ENCODE data around the gene HNF1A.

HNF1A gene

GRCh38 chr12:120979862-120980696, 1.7 kb downstream of the HNF1A start:
- H3K4me3 ChIP-seq (ENCODE audit: control insufficient read depth, low read depth, low read length), result no peak overlapping the region
- TF ChIP-seq, protein P1, sequence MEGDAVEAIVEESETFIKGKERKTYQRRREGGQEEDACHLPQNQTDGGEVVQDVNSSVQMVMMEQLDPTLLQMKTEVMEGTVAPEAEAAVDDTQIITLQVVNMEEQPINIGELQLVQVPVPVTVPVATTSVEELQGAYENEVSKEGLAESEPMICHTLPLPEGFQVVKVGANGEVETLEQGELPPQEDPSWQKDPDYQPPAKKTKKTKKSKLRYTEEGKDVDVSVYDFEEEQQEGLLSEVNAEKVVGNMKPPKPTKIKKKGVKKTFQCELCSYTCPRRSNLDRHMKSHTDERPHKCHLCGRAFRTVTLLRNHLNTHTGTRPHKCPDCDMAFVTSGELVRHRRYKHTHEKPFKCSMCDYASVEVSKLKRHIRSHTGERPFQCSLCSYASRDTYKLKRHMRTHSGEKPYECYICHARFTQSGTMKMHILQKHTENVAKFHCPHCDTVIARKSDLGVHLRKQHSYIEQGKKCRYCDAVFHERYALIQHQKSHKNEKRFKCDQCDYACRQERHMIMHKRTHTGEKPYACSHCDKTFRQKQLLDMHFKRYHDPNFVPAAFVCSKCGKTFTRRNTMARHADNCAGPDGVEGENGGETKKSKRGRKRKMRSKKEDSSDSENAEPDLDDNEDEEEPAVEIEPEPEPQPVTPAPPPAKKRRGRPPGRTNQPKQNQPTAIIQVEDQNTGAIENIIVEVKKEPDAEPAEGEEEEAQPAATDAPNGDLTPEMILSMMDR (IDR thresholded peaks at IDR 0.05; ENCODE audit: control insufficient read depth, insufficient read depth, low read depth, low read length, missing control alignments), result no peak
- no peak for DNase-seq (ENCODE audit: low read depth)

GRCh38 chr12:120980800-120981368, 2.5 kb downstream of the HNF1A start:
- DNase-seq (ENCODE audit: low read depth), result no peak
- no peak overlapping the region for H3K4me3 ChIP-seq (ENCODE audit: control insufficient read depth, low read depth, low read length)
- TF ChIP-seq, protein P1 (IDR thresholded peaks at IDR 0.05; ENCODE audit: control insufficient read depth, insufficient read depth, low read depth, low read length, missing control alignments), result no peak

GRCh38 chr12:120981407-120981941, 3.1 kb downstream of the HNF1A start:
- DNase-seq (ENCODE audit: low read depth), result no peak
- TF ChIP-seq, protein P1 (IDR thresholded peaks at IDR 0.05; ENCODE audit: control insufficient read depth, insufficient read depth, low read depth, low read length, missing control alignments), result no peak
- no peak overlapping the region for H3K4me3 ChIP-seq (ENCODE audit: control insufficient read depth, low read depth, low read length)

DNA sequence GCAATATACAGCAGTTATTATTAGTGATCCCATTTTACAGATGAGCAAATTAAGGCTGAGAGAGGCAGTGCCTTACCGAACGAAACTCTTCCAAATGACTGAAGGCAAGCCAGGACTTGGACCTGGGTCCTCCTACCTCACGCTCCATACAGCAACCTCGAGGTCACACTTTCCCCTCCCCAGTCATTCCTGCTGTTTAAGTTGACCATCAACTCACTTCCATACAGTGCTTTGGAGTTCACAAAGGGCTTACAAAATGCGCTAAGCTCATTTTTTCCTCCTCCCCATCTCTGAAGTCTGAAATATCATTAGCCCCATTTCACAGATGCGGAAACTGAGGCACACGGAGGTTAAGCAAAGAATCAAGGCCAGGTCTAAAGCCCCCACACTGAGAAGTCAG, 4.3 kb downstream of the HNF1A start:
- no peak for DNase-seq (ENCODE audit: low read depth)
- no peak overlapping the region for H3K4me3 ChIP-seq (ENCODE audit: control insufficient read depth, low read depth, low read length)
- TF ChIP-seq, protein P1 (IDR thresholded peaks at IDR 0.05; ENCODE audit: control insufficient read depth, insufficient read depth, low read depth, low read length, missing control alignments), result no peak

- TF ChIP-seq, protein P1 (IDR thresholded peaks at IDR 0.05; ENCODE audit: control insufficient read depth, insufficient read depth, low read depth, low read length, missing control alignments), result no peak
- H3K4me3 ChIP-seq (ENCODE audit: control insufficient read depth, low read depth, low read length), result no peak overlapping the region
- no peak for DNase-seq (ENCODE audit: low read depth)
Observed at GRCh38 chr12:120983759-120984158, 5.4 kb downstream of the HNF1A start.

GRCh38 chr12:120984351-120984898, 6.1 kb downstream of the HNF1A start:
- no peak for DNase-seq (ENCODE audit: low read depth)
- H3K4me3 ChIP-seq (ENCODE audit: control insufficient read depth, low read depth, low read length), result no peak overlapping the region
- TF ChIP-seq, protein P1 (IDR thresholded peaks at IDR 0.05; ENCODE audit: control insufficient read depth, insufficient read depth, low read depth, low read length, missing control alignments), result no peak

Measured in AG09309 (cell line).